Keratinocyte (primary cell): Measurements from ENCODE around the gene CD36. TPM values are rescaled to one million over a fixed set of nuclear protein-coding genes. Genes with fewer than 3 reads are reported as not detected.
A peak's percentile ranks its signal among the peaks of the same experiment; 100 is the strongest.

Source experiments
- DNase-seq: peaks from one replicate; pipeline ENCODE4 v3.0.0-alpha.2; 2011; ENCODE audit warnings: low read depth, missing footprints, low spot score
- FAIRE-seq: peaks from 2 replicates; lab custom pipeline; 2011; peaks lifted over from hg19 to GRCh38; lab: Jason Lieb, UNC
- H2AFZ ChIP-seq: 2 replicates; pipeline ENCODE4 v1.6.0; 2012; ENCODE audit warnings: low read length, control low read depth, inconsistent platforms; ENCODE audit not compliant: control insufficient read depth
- H3K27ac ChIP-seq: 2 replicates; pipeline ENCODE4 v1.5.1; 2011; ENCODE audit warnings: low read length; ENCODE audit not compliant: control insufficient read depth, insufficient read depth
- H3K27me3 ChIP-seq: 3 replicates; pipeline ENCODE4 v1.6.0; 2011; ENCODE audit warnings: low read length; ENCODE audit not compliant: control insufficient read depth, insufficient read depth; ENCODE audit errors: extremely low read depth
- H3K36me3 ChIP-seq, 2 experiments: 2 replicates in 1 of 2; 3 replicates in 1 of 2; pipeline ENCODE4 v1.5.1; 2011; ENCODE audit warnings: low read length in 2 of 2, mild to moderate bottlenecking in 1 of 2; ENCODE audit not compliant: control insufficient read depth in 2 of 2, insufficient read depth in 2 of 2; ENCODE audit errors: extremely low read depth in 1 of 2
- H3K4me1 ChIP-seq: 3 replicates; pipeline ENCODE4 v1.5.1; 2011; ENCODE audit warnings: low read length; ENCODE audit not compliant: control insufficient read depth, insufficient read depth; ENCODE audit errors: extremely low read depth
- H3K4me2 ChIP-seq: 3 replicates; pipeline ENCODE4 v1.6.0; 2011; ENCODE audit warnings: low read depth, low read length; ENCODE audit not compliant: control insufficient read depth, insufficient read depth; ENCODE audit errors: extremely low read depth
- H3K4me3 ChIP-seq, 3 experiments: fragments of 200-600 bp in 1 of 3; sonication (generic) in 1 of 3; 2 replicates in 2 of 3; 3 replicates in 1 of 3; pipeline ENCODE4 v1.5.1; 2011 to 2016; ENCODE audit warnings: low read length in 3 of 3, mild to moderate bottlenecking in 3 of 3, control low read depth in 2 of 3, inconsistent platforms in 1 of 3, low read depth in 1 of 3, mixed read lengths in 1 of 3, mixed run types in 1 of 3, moderate library complexity in 1 of 3; ENCODE audit not compliant: control insufficient read depth in 2 of 3, insufficient read depth in 2 of 3; ENCODE audit errors: extremely low read depth in 1 of 3
- H3K79me2 ChIP-seq: 2 replicates; pipeline ENCODE4 v1.6.0; 2012; ENCODE audit warnings: low read length; ENCODE audit not compliant: control insufficient read depth, insufficient read depth
- H3K9ac ChIP-seq: 3 replicates; pipeline ENCODE4 v1.6.0; 2011; ENCODE audit warnings: low read length; ENCODE audit not compliant: control insufficient read depth, insufficient read depth; ENCODE audit errors: extremely low read depth
- H3K9me1 ChIP-seq: 3 replicates; pipeline ENCODE4 v1.6.0; 2011; ENCODE audit warnings: low read length; ENCODE audit not compliant: control insufficient read depth, insufficient read depth; ENCODE audit errors: extremely low read depth
- H3K9me3 ChIP-seq: 2 replicates; pipeline ENCODE4 v1.5.1; 2012; ENCODE audit warnings: low read depth, low read length; ENCODE audit not compliant: control insufficient read depth
- H4K20me1 ChIP-seq: 3 replicates; pipeline ENCODE4 v1.6.0; 2011; ENCODE audit warnings: low read length; ENCODE audit not compliant: control insufficient read depth, insufficient read depth; ENCODE audit errors: extremely low read depth
- CTCF ChIP-seq, 3 experiments: IDR thresholded peaks in 1 of 3; conservative IDR thresholded peaks in 1 of 3; optimal IDR thresholded peaks in 1 of 3; 2 replicates in 2 of 3; 3 replicates in 1 of 3; pipeline versions ENCODE3 to v1.5.1; 2011; ENCODE audit warnings: low read length in 3 of 3, mild to moderate bottlenecking in 3 of 3, moderate library complexity in 2 of 3, control low read depth in 1 of 3, inconsistent platforms in 1 of 3; ENCODE audit not compliant: insufficient read depth in 2 of 3; ENCODE audit errors: extremely low read depth in 1 of 3
- EZH2 ChIP-seq: IDR thresholded peaks from one replicate; pipeline ENCODE4 v1.6.1; 2012; ENCODE audit warnings: inconsistent platforms, mild to moderate bottlenecking, low read length, moderate library complexity
- dilution Hi-C: fragments of 300-500 bp; cut with MboI; formaldehyde crosslinking; loops from one replicate; pipeline ENCODE4 v1.7.0; 2020; ENCODE audit warnings: low sequenced_read_pairs; ENCODE audit not compliant: extremely low pct_ligation_motif_present
- polyA plus RNA-seq, 5 experiments: library from polyadenylated mRNA; depleted of rRNA in 3 of 5; stranded (reverse) in 3 of 5; stranded (forward) in 1 of 5; unstranded in 1 of 5; fragments of >200 nt; gene quantifications; 1 replicate in 1 of 5; 2 replicates in 3 of 5; 3 replicates in 1 of 5; pipeline versions ENCODE4 v1.2.1 to v1.2.3, GENCODE V29; 2011 to 2012; ENCODE audit warnings: missing spikeins in 2 of 5, low read depth in 1 of 5, low replicate concordance in 1 of 5

CD36 gene
- polyA plus RNA-seq, 1 donor (not counting 4 experiments of a cell fraction or from before 2014, with no cell fraction given): 0.59 TPM

DNA sequence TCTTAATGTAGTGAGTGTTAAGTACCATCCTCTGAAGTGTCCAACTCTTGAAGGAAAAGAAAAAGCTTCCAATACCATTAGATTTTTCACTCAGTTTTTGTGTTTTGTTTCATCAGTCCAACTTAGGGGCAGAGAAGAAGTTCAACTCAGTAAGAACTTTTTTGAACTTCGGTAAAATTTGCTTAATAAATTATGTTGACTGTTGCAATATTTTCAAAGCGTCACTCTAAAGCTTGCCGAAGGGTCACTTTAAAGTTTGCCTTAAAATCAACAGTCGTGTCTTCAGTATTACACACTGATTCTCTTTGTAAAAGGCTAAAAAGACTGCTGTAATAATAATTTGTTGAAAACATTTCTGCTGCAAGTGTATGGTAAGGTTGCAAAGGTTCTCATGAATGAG lies 17.6 kb downstream of the CD36 start:
- H3K36me3 ChIP-seq: no peaks in the 10 kb centered on the region
- H3K9ac ChIP-seq: no peak overlapping the region
- TF ChIP-seq EZH2 (no peak), CTCF (optimal IDR thresholded peaks at IDR 0.05 in 1 of 3, IDR thresholded peaks at IDR 0.05 in 1 of 3, conservative IDR thresholded peaks at IDR 0.05 in 1 of 3; ENCODE audit: extremely low read depth in 1 of 3, insufficient read depth in 2 of 3, low read length in 3 of 3) (no peak)
- H3K9me1 ChIP-seq: no peaks in the 10 kb centered on the region
- H2AFZ ChIP-seq: no peak overlapping the region
- H3K27ac ChIP-seq: no peak overlapping the region
- no peaks in the 10 kb centered on the region for H4K20me1 ChIP-seq
- H3K79me2 ChIP-seq: no peaks in the 10 kb centered on the region
- H3K4me3 ChIP-seq: no peak overlapping the region
- dilution Hi-C loops: loop anchor here (25.0 kb wide), 1 partner anchor 219 kb away; no protein-coding TSS in a partner anchor
- no peaks in the 10 kb centered on the region for H3K4me1 ChIP-seq
- no peaks in the 10 kb centered on the region for H3K9me3 ChIP-seq
- H3K27me3 ChIP-seq: no peaks in the 10 kb centered on the region
- DNase-seq: no peak
- no peak for FAIRE-seq
- H3K4me2 ChIP-seq: no peak overlapping the region

GRCh38 chr7:80659120-80660055 lies 20.9 kb downstream of the CD36 start:
- H3K4me1 ChIP-seq: no peaks in the 10 kb centered on the region
- H3K9me3 ChIP-seq: no peaks in the 10 kb centered on the region
- no peak overlapping the region for H3K9ac ChIP-seq
- H2AFZ ChIP-seq: no peak overlapping the region
- dilution Hi-C loops: loop anchor here (25.0 kb wide), 1 partner anchor 222 kb away; no protein-coding TSS in a partner anchor
- no peak overlapping the region for H3K4me2 ChIP-seq
- no peaks in the 10 kb centered on the region for H4K20me1 ChIP-seq
- FAIRE-seq (no peak), DNase-seq (no peak)
- H3K36me3 ChIP-seq: no peaks in the 10 kb centered on the region
- TF ChIP-seq CTCF (optimal IDR thresholded peaks at IDR 0.05 in 1 of 3, IDR thresholded peaks at IDR 0.05 in 1 of 3, conservative IDR thresholded peaks at IDR 0.05 in 1 of 3; ENCODE audit: extremely low read depth in 1 of 3, insufficient read depth in 2 of 3, low read length in 3 of 3): peak in 2 of 3 experiments; percentile 14 to 52
- TF ChIP-seq EZH2: no peak
- no peak overlapping the region for H3K27ac ChIP-seq
- no peak overlapping the region for H3K4me3 ChIP-seq
- H3K27me3 ChIP-seq: no peaks in the 10 kb centered on the region
- H3K79me2 ChIP-seq: no peaks in the 10 kb centered on the region
- H3K9me1 ChIP-seq: no peaks in the 10 kb centered on the region
